HG03060 (cell line): ENCODE measurements around the gene PMM2.

Source experiments
- ATAC-seq: cut with Tn5 transposase; IDR thresholded peaks from one replicate; pipeline ENCODE4 v1.9.1; 2021; ENCODE audit warnings: low read depth, moderate number of reproducible peaks; ENCODE audit not compliant: unreplicated experiment

PMM2 gene

DNA sequence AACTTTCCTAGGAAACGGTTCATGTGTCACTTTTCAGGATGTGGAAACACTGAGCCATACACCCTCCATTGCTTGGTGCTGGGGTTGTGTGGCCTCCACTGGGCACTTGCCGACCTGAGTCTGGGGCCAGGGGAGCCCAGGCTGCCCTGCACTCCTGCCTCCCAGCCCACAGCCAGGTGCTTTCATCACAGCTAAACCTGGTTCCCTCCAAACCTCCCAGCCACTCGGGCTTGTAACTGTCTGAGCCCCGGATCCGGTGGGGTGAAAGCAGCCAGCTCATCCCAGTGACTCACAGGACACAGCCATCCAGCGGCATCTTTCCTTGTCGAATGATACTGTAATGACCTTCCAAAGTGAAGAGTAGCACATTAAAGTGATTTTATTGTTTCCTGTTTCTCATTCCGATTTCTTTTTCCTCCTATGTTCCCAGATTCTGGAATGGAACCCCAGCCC is 51.3 kb downstream of the PMM2 start:
- no peak for ATAC-seq

DNA sequence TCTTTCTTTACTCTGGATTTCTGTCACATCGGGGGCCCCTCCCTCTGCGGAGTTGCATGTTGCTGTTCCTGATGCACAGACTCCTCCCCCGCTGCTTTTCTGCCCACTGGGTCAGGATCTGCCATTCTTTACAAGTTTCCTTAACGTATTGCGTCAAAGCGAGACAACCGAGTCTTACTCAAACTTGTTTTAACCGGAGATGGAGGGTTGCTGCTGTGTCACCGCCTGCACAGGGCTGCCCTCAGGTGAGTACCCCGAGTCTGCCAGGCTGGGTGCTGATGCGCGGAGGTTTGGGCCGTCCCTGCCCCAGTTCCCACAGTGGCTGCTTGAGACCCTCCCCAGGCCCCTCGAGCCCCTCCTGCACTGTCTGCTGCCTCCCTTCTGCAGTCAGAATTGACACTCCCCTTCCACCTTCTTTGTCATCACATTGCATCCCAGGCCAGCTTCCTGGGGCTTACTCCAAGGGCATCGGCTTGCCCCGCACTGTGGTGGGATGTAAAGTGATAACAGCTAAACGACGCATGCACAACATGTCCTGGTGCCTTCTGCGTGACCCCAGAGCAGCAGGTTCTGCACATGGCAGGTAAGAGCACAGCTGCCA is 51.9 kb downstream of the PMM2 start:
- no peak for ATAC-seq

DNA sequence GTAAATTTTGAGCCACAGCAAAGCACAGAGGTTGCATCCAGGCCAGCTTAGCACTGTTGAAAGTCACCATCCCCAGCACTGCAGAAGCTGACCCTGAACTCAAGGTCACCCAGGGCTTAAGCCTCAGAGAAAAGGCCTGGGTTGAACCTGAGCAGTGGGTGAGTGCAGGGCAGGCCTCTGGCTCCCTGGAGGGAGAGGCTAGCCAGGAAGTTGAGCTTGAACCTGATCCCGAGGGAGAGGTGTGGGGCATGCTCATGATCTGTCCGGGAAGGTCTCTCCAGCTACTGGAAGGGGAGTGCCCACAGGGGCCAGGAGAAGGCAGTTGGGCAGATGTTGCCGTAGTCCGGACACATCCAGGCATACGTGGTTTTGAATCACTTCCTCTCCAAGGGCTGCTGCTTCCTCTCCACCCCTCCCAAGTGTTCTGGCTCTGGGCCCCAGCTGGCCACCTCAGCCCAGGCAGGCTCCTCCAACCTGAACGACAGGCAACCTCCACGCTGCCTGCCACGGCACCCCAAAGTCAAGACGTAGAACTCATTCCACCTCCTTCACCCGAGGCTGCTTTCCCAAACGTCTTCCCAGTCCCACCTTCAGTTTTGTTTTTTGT is 52.7 kb downstream of the PMM2 start:
- ATAC-seq = no peak

DNA sequence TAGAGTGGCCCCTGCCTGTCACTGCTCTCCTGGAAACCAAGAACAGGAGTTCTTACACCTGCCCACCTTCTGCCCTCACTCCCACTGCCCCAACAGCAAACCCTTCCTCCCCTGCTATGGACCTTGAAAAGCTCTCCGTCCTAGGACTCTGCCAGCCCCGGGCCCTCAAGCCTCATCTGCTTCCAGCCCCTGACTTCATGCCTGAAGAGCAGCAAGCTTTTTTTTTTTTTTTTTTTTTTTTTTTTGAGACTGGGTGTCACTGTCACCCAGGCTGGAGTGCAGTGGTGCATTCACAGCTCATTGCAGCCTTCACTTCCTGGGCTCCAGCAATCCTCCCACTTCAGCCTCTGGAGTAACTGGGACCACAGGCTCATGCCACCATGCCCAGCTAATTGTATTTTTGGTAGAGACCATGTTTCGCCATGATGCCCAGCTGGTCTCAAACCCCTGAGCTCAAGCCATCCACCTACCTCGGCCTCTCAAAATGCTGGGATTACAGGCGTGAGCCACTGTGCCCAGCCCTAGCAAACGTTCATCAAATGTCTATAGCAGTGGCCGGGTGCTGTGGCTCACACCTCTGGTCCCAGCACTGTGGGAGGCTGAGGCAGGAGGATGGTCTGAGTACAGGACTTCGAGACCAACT is 54.2 kb downstream of the PMM2 start:
- no peak for ATAC-seq

DNA sequence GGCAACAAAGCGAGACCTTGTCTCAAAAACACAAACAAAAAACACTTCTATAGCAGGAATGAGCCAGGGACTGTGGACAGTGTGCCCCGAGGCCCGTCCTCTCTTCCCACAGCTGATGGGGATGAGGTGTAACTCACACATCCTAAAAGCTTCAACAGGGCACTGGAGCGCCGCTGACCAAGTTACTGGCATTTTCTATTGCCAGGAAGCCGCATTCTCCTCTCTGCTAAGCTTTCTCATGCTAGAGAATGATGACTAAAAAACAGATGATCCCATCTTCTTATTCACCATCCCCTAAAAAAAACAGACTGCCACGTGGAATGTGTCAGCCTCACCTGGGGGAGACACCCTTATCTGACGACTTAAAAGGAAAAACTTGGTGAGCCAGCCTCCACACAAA is 54.9 kb downstream of the PMM2 start:
- ATAC-seq = no peak

DNA sequence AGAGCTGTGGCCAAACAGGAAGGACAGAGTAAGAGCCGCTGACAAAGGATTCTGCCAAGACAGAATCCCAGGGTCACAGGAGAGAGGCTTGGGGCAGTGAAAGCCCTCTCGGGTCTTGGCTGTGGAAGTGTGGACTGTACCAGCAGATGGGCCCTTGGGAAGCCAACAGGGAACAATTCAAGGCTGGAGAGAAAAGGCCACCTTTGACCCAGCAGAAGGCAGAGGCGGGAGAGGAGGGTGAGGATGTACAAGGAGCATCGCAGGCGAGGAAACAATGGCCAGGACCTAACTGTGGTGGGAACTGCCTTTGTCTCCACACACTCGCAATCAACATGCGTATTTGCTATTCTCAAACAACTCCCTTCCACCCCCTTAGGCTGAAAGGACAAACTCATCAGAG is 55.5 kb downstream of the PMM2 start:
- no peak for ATAC-seq

DNA sequence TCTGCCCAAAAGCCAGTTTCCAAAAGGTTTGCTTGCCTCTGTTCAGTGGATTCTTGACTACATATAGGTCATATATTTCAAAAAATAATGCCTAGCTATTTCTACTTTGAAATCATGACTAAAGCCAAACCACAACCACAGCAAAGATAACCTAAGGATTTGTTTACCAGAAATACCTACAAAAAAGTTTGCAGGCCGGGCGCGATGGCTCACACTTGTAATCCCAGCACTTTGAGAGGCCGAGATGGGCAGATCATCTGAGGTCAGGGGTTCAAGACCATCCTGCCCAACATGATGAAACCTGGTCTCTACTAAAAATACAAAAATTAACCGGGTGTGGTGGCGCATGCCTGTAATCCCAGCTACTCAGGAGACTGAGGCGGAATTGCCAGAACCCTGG is 56.0 kb downstream of the PMM2 start:
- ATAC-seq = no peak

DNA sequence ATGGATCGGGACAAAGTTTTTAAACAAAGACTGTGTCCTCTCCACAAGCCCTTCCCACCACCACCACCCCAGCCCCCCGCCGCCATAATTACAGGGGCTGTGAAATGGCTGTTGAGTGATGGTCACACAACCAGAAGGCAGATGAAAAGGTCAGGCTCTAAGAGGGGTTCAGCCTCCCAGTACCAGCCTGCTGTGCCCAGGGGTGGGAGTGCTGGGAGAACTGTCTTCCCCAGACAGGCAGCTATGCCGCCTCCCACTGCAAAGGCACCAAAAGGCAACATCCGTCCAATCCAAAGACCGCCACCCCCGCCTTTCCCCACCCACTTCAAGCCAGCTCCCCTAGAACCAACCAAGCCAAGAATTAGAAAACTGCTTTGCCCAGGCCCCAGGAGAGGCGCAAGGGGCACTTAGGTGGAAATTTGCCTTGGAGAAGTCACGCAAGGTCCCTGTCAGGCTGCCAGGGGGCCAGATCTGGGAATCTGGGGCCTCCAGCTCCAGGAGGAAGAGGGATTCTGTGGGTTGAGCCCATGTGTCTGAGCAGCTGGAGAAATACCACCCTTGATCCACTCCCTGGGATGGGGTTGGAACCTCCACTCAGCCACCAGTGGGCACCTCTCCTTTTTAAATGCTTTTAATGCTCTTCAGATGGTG is 56.8 kb downstream of the PMM2 start:
- no peak for ATAC-seq

DNA sequence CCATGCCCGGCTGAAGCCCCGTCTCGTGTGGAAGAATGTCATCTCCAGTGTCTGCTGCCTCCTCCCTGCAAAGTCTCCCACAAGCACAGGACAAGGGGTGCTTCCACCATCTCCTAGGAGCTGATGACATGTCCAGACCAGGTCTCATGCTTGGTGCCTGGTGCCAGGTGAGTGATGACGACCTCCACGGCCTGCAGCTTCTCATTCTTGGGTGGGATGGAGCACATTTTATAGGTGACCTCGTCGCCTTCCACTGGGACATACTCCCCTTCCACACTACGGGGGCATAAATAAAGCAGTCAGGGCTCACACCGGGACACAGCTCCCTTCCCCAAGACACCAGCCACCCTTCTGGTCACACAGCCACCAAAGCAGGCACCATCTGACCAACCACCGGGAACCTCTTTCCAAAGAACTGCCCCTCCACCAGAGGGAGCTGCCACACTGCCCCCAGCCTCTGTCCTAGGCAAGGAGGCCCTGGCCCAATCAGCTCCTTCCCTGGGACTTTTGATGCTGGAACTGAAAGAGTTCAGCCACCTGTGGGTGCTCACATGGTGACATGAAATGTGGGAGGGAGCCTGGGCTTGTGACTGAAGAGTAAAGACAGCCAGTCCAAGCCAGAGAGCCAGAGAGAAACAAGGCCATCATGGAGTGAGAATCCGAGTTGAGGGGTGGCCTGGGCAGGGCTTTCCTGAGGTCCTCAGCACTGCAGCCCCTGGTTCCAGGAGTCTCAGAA is 57.6 kb downstream of the PMM2 start:
- ATAC-seq = no peak

DNA sequence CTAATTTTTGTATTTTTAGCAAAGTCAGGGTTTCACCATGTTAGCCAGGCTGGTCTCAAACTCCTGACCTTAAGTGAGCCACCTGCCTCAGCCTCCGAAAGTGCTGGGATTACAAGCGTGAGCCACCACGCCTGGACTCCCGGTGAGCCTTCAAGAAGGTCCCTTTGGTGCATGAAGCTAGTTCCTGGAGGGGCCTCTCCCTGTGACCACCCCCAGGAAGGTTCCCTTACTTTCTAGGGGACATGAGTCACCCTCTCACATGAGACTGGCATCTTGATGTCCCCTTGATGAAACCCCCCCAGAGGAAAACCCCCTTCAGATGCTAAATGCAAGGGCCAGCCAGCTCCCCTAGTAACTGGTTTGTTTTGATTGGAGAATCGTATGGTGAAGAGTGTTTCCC is 58.3 kb downstream of the PMM2 start:
- ATAC-seq = no peak

DNA sequence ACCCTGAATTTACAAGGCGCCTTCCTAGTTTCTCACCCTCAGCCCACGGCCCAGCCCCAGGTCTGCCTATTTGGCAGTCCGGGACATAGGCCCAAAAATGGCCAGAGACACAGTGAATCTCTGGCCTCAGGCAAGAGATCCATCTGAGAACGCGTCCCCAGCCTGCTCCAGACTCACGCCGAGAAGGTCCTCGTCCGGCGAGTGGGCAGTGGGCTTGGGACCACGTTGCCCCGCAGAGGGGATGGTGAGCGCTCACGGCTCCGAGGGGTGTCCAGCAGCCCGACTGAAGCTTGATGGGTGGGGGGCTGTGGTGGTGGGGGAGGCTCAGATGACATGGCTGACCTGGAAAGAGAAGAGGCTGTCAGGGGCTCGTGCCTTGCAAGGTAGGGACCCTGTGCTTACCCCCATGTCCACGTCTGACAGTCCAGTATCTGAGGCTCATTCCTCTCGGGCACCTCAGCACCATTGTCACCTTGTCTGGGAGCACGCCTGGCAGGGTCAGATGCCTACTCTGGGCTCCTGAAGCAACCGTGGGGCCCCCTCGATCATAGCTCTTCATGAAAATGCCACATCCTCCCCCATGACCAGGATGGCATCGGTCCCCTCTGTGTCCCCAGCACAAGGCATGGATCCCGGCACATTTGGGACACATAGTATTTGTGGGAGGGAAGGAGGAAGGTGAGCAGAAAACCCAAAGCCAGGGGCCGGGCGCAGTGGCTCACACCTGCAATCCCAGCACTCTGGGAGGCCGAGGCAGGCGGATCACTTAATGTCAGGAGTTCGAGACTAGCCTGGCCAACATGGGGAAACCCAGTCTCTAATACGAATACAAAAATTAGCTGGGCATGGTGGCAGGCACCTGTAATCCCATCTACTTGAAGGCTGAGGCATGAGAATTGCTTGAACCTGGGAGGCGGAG is 61.6 kb downstream of the PMM2 start:
- no peak for ATAC-seq

DNA sequence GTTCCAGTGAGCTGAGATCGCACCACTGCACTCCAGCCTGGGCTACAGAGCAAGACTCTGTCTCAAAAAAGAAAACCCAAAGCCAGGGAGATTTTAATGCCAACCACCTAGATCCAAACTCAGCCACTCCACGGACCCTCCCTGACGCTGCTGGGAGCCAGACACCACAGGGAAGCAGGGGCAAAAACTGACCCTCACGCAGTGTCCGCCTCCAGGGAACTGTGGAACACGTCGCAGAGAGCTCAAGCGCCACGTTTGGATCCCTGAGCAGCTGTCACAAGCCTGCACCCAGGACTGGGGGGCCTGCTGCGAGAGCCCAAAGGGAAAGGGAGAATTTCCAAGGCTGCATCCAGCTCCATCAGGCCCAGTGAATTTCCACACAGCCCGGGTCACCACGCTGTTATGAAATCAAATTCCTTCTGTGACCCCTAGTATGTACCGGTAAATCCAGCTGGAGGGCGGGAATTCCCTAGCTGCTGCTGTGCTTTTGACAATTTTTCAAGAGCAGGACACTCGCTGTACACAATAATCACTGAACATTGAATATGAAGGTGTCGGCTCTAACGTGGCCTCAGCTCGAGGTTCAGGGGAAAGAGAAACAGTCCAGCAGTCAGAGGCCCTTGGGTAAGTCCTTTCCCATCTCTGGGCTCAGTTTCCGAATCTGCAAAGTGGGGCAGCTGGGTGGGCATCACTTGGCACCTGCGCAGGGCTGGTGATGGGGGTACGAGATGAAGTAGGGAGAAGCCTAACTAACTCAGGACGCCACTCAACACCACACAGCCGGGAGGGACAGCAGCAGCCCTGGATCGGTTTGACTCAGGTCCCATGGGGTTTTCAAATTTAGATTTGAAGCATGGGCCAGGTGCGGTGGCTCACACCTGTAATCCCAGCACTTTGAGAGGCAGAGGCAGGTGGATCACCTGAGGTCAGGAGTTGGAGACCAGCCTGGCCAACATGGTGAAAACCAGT is 62.6 kb downstream of the PMM2 start:
- no peak for ATAC-seq

DNA sequence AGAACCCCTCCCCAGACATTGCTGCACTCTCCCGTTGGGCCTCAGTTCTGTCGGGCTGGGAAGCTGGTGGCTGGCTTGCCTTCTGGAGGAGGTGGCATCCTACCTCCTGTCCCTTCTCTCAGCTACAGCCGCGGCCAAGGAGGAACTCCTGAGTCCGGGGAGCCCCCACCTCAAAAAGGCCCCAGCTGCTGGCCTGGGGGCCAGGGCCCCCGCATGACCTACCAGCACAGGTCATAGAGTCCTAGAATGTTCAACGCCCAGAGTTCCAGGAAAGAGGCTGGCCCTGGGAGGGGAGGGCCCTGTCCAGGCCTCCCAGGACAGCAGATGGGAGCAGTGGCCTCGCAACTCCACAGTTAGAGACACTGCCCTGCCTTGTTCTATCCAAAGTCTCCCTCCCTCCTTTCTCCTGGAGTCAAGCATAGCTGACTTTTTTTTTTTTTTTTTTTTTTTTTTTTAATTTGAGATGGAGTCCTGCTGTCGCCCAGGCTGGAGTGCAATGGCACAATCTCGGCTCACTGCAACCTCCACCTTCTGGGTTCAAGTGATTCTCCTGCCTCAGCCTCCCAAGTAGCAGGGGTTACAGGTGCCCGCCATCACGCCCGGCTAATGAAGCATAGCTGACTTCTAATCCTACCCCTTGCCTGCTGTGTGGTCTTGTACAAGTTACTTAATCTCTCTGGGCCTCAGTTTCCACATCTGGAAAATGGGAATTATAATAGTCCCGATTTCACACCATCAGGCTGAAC is 64.1 kb downstream of the PMM2 start:
- no peak for ATAC-seq

DNA sequence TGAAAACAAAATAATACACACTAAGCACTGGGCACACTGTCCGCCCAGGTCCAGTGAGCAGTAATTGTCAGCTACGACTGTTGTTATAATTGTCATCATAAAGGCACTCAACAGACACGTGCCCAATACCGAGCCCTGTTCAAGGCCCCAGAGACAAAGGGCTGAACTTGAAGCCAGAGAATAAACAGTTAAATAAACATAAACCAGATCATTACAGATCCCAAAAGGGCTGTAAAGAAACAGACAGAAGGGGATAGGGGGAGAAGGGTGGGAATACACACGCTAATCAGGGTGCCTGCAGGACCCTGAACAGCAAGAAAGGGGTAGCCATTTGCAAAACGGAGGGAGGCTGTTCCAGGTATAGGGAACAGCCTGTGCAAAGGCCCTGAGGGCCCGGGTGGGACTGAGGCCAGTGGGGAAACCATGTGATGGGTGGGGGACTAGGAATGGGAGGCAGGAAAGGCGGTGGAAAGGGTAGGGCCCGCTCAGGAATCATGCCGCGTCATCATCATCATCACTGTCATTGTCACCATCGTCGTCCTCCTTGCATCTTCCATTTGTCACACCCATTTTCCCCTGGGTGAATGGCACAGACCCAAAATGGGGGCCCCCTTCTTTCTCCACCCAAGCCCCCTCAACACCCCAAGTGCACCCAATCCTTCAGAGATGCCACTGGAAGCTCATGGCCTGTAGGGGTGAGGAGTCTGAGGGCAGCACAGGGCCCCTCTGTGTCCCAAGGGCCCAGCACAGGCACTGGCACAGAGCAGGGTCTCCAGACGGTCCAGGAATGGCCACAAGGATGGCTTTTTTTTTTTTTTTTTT is 64.9 kb downstream of the PMM2 start:
- no peak for ATAC-seq

DNA sequence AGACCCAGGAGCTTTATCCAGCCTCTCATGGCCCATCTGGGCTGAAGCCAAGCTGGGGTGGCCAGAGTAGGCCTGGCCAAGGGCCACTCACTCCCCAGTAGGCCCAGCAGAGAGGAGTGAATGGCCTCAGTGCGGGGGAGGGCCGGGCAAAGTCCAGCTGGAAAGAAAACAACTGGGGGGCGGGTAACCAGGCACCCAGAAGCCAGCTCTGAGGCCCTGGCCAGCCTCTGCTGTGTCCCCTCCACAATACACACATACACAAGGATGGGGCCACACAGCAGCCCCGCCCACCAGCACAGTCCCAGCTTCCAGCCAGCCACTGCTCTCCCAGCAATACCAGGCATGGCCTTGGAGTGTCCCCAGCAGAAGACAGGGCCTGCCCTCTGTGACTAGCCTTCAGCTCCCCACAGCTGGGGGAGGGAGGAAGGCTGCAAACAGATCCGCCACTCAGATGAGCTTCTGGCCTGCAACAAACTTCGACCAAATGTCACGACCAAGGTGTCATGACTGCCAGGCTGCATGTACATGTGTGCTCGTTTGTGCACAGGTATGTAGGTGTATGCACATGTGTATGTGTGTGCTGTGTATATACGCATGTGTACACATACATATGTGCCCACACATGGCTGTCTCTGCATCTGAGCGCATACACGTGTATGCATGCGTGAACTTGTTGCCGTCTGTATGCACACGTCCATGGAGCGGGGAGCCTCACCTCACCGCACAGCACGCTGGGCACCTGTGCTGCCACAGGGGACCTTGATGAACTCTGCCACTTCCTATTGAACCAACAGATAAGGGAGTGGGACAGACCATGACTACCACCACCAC is 66.2 kb downstream of the PMM2 start:
- no peak for ATAC-seq

DNA sequence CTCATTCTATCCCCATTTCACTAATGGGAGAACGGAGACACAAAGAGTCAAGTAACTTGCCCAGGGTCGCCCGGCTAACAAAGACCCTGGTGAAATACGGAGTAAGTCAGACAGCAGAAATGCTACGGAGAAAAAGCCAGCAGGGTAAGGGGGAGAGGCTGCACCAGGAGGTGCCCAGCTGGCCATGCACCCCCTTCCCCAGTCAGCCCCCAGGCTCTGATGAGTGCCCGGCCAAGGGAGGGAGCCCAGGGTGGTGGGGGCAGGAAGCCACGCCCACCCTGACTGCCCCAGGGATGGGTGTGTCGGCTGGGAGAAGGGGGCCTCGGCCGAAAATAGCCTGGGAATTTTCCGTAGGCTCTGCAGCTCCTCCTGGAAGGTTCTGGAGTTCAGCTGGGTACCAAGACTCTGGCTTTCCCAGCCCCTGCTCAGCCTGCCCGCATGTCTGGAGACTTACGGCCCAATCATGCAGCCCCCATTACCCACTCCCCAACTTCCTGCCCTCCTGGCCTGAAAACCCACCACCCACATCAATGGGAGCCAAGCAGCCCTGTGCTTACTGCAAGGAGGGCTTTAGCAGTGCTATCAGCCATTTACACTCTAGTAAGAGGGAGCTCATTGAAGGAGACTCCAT is 67.0 kb downstream of the PMM2 start:
- no peak for ATAC-seq
